ENCODE data around the gene GRP.

The GRP gene

GRCh38 chr18:59219672-59220163, at the start of gene GRP:
Gene GRP (plus strand): TSS chr18:59220158. CDS start chr18:59220266, 108 bp downstream.
- DNase-seq (ENCODE audit: low spot score), result no peak

DNA sequence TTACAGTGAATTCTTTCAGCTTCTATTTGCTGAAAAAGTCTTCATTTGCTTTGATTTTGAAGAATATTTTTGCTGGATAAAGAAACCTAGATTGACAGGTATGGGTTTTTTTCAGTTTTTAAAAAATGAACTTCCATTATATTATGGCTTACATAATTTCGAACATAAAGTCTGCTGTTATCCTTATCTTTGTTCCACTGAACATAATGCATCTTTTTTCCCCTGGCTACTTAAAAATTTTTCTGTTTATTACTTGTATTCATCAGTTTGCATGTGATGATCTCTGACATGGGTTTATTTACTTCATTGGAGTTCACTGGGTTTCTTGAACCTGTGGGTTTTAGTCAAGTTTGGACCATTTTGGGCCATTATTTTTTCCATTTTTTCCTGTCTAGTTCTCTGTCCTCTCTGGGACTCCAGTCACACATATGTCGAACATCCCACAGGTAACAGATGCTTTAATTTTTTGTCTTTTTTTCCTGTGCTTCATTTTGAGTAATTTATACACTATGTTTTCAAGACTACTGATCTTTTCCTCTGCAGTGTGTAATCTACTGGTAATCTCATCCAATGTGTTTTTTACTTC, 47.2 kb upstream of the GRP start:
- no peak for DNase-seq (ENCODE audit: low spot score)

GRCh38 chr18:59177485-59177884, 42.5 kb upstream of the GRP start:
- DNase-seq (ENCODE audit: low spot score), result no peak

DNA sequence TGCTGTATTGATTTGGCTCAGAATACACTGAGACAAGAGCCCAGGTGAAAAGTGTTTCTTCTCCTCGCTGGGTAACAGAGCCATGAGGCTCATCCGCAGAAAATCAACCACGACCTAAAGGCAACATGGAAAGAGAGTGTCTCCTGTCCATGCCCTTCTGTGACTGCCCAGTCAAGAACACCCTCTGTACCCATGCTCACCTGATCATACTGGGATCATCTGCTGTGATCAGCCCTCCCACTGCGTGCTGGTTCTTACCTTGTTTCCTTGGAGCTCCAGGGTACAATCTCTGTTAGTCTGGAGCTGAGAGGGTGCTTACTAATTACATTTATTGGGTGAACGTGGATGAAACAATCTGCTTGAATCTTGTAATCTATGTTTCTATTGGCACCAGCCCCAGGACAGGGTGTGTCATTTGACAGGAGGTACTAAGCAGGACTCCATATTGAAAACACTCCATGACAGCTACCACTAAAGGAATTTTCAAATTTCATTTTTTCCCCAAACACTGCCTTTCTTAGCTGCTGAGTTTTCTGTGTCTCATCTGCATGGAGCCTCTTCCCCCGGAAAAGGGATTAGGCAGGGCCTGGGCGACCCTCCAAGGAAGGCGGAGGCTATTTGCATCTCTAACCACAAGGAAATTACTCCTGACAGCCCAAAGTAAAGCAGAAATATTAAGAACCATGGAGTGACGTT, 39.7 kb upstream of the GRP start:
- no peak for DNase-seq (ENCODE audit: low spot score)

DNA sequence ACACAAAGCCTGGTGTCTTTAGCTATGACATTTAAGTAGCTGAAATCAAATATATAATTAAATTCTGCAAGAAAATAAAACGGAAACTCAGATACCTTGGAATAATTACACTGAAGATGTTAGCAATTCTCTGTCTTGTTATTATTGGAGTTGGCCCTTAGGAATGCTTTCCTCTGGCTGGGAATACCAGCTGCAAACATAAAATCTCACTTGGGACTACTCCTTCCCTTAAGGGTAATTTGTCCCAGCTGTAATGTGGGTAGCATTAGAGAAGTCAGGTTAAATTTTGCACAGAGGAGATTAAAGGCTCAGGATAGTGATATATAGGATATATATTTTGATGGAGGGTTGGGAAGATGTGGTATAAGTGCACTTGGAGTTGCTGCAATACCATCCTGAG, 37.3 kb upstream of the GRP start:
- no peak for DNase-seq (ENCODE audit: low spot score)

- no peak for DNase-seq (ENCODE audit: low spot score)
Observed at GRCh38 chr18:59189008-59189407, 30.9 kb upstream of the GRP start.

DNA sequence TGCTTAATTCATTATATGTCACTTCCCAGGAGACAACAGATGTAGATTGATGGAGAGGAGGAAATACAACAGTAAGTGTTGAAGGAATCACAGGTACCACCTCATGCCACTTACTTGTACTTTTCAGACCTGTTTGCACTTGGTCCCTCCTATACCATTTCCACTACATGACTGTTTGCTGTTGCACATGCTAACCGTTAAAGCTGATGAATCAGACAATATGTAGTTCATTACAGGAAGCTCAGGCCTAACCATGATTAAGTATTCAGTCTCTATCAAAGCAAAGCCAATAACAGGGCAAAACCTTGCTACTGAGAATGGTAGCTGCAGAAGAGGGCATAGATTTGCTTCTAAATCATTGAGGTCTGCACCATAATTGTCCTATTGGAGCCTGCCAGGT, 30.2 kb upstream of the GRP start:
- DNase-seq (ENCODE audit: low spot score), result no peak

- DNase-seq (ENCODE audit: low spot score), result no peak
Observed at GRCh38 chr18:59196161-59196725, 23.7 kb upstream of the GRP start.

- no peak for DNase-seq (ENCODE audit: low spot score)
Observed at GRCh38 chr18:59197636-59198035, 22.3 kb upstream of the GRP start.

DNA sequence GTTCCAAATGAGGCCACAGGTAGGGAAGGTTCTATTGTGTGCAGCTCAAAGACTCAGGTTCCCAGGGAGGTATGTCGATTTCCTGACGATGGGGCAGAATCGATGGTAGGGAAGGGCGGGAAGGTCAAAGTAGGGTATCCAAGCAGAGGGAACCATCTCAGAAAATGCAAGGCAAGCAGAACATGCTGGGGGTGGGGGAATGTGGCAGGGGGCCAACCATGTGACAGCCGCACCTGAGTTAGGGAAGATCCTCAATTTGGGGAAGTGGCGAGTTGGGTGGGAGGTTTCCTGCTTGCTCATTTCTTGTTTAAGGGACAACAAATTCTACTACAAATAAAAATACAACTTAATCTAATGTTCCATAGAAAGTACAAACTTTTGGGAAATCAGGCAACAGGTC, 21.7 kb upstream of the GRP start:
- DNase-seq (ENCODE audit: low spot score), result no peak

DNA sequence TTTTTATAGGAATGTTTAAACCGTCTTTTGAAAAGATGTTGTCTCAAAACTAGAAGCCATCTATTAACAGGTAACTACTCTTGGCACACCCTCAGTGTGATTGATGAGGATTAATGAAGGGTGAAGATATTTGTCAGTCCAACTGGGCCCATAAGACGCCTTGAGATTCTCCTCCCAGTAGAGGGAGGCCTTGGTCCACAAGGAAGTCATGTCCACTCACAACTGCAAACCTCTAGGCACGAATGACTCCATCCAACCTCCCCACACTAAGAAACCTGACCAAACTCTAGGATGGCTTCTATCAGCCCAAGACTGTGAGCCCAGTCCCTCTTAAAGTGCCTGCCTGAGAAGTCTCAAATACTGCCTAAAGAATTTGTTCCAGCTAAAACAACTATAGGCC, 19.2 kb upstream of the GRP start:
- DNase-seq (ENCODE audit: low spot score), result no peak

- DNase-seq (ENCODE audit: low spot score), result no peak
Observed at GRCh38 chr18:59202258-59202820, 17.6 kb upstream of the GRP start.

GRCh38 chr18:59207506-59207905, 12.5 kb upstream of the GRP start:
- DNase-seq (ENCODE audit: low spot score), result no peak

DNA sequence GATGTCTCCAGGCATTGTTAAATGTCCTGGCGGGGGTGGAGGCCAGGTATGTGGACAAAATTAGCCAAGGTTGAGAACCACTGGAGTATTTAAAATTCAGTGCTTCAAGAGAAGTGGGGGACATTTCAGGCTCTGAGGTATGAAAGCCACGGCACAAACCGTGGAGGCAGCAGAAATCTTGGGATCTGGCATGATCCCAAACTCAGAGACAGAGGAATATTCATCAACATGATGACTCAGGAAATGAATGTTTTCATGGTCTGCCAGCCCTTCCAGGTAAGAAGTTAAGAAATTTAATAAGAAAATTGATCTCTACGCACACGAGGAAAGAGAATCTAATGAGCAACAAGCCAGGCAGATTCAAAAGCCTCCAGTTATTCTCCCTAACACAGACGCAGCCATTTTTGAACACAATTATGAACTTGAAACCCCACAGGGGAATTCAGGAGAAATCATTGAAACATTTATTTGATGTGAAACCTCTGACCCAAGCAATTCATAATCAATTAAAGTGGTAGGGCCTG, 11.3 kb upstream of the GRP start:
- peak; percentile 70 for DNase-seq (ENCODE audit: low spot score)

DNA sequence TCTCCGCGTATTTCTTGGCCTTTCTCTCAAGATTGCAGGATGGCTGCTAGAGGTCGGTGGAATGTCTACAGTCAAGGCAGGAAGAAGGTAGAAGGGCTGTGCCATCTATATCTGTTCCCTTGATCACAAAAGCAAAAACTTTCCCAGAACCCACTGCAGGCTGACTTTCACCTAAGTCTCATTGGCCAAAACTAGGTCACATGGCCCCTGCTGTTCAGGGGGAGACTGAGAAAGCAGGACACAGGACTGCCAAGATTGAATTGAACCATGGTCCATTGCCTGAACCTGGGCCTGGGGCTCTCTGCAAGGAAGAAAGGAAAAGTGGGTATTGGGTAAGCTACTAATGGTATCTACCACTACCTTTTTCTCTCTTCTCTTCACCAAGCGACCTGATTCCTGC, 9.7 kb upstream of the GRP start:
- no peak for DNase-seq (ENCODE audit: low spot score)

DNA sequence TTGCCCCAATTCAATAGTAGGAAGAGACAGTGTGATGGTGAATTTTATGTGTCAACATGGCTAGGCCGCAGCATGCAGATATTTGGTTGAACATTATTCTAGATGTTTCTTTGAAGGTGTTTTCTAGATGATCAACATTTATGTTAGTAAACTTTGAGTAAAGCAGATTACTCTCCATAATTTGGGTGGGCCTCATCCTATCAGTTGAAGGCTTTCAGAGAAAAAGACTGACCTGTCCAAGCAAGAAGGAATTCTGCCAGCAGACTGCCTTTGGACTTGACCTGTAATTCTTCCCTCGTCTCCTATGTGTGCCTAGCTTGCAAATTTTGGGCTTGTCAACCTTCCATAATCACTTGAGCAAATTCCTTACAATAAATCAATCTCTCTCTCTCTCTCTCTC, 8.3 kb upstream of the GRP start:
- no peak for DNase-seq (ENCODE audit: low spot score)

- no peak for DNase-seq (ENCODE audit: low spot score)
Observed at GRCh38 chr18:59218018-59218417, 1.9 kb upstream of the GRP start.

GRCh38 chr18:59220164-59220783, 316 bp downstream of the GRP start:
- no peak for DNase-seq (ENCODE audit: low spot score)

GRCh38 chr18:59220784-59221765, 1.1 kb downstream of the GRP start:
- no peak for DNase-seq (ENCODE audit: low spot score)

- DNase-seq (ENCODE audit: low spot score), result no peak
Observed at GRCh38 chr18:59222341-59222740, 2.4 kb downstream of the GRP start.

GRCh38 chr18:59228351-59228750, 8.4 kb downstream of the GRP start:
- no peak for DNase-seq (ENCODE audit: low spot score)
